Heart right ventricle (tissue), 16 donors: Measurements from ENCODE around the gene MAGIX. TPM values are rescaled to one million over a fixed set of nuclear protein-coding genes. Genes with fewer than 3 reads are reported as not detected.

Experiments
- ATAC-seq, 8 donors: fragments of 200-7000 bp; cut with Tn5 transposase; one replicate each; pipeline ENCODE4 v1.9.1; 2020; ENCODE audit warnings: mild to moderate bottlenecking in 8 of 8, moderate library complexity in 8 of 8, moderate number of reproducible peaks in 1 of 8
- DNase-seq, 2 donors: peaks; one replicate each; pipeline ENCODE4 v3.0.0-alpha.2; 2020
- H3K27ac ChIP-seq, 10 donors: fragments of 200-600 bp; sonication (generic) in 2 of 10; one replicate each; pipeline versions ENCODE4 v1.5.0 to v1.8.0; 2020 to 2022; ENCODE audit warnings: mild to moderate bottlenecking in 3 of 10
- H3K27me3 ChIP-seq, 7 donors: fragments of 200-600 bp; one replicate each; pipeline ENCODE4 v1.8.0; 2021 to 2022; ENCODE audit warnings: mild to moderate bottlenecking in 2 of 7
- H3K36me3 ChIP-seq, 9 donors: fragments of 200-600 bp; sonication (generic) in 1 of 9; one replicate each; pipeline versions ENCODE4 v1.5.0 to v1.8.0; 2020 to 2022; ENCODE audit warnings: mild to moderate bottlenecking in 2 of 9
- H3K4me1 ChIP-seq, 9 donors: fragments of 200-600 bp; sonication (generic) in 1 of 9; one replicate each; pipeline versions ENCODE4 v1.5.0 to v1.8.0; 2020 to 2022; ENCODE audit warnings: mild to moderate bottlenecking in 4 of 9
- H3K4me3 ChIP-seq, 10 donors: fragments of 200-600 bp; sonication (generic) in 2 of 10; one replicate each; pipeline versions ENCODE4 v1.5.0 to v1.8.0; 2020 to 2022; ENCODE audit warnings: mild to moderate bottlenecking in 7 of 10, moderate library complexity in 2 of 10
- H3K9me3 ChIP-seq, 11 donors: fragments of 200-600 bp in 10 of 11; sonication (generic) in 2 of 11; one replicate each; pipeline versions ENCODE4 v1.5.0 to v1.8.0; 2013 to 2022; ENCODE audit warnings: mild to moderate bottlenecking in 2 of 11, control low read depth in 1 of 11, moderate library complexity in 1 of 11
- WGBS, 2 donors: extraction: QIAGEN DNeasy Blood & Tissue Kit; methylation state at CpG; one replicate each; pipeline ENCODE4 v1.1.7; 2013; ENCODE audit warnings: inconsistent platforms in 1 of 2; 5-methylcytosine and 5-hydroxymethylcytosine counted together
- intact Hi-C, 10 donors: fragments of 100-400 bp; cut with DNase I; formaldehyde crosslinking; loops; one replicate each; pipeline versions ENCODE4 v1.11.1 to v1.14.2; 2022
- polyA plus RNA-seq, 2 donors: library from polyadenylated mRNA; stranded (reverse); fragments of 200-250 nt; gene quantifications; one replicate each; pipeline ENCODE4 v1.2.3, GENCODE V29; 2013
- total RNA-seq, 10 donors: library from RNA; stranded (reverse); fragmentation: NEBNext Ultra II Directional in 3 of 10; extraction: Animal tissue kit (Norgen Biotek cat#: 25700) in 3 of 10; gene quantifications; one replicate each; pipeline versions ENCODE4 v1.2.1 to v1.2.4, GENCODE V29; 2021 to 2023
- TF ChIP-seq, protein P1 (sequence below), 9 donors: fragments of 200-600 bp; sonication (generic) in 2 of 9; IDR thresholded peaks; one replicate each; pipeline versions ENCODE4 v1.5.0 to v1.8.0; 2021 to 2022; ENCODE audit warnings: antibody characterized with exemption in 9 of 9, mild to moderate bottlenecking in 5 of 9, moderate library complexity in 1 of 9
- donor health status: Arrhythmogenic right ventricular cardiomyopathy.
- donor health status: ischemic (EF 13 %, LVEDD 7.1; RV severe dilation, severe dysfunction).
- donor health status: healthy with polysubstance abuse.
- donor health status: DM: no; HTN: yes; CAD: no.
- donor health status: DM: no; HTN: no; CAD: no.
- donor health status: ischemic (EF 25% LVEDD 6.9; RV normal size, moderate dysfunction).
- donor health status: ischemic (EF 25% LVEDD 5.7; RV mildly dilated, moderate dysfunction).
- donor health status: healthy.
- donor health status: DM: yes; HTN: yes; CAD: no.
- donor health status: Ischemic cardiomyopathy.
- donor health status: ischemic (EF 35%, LVEDD 5.7; RV mildly dilated, moderate dysfunction).
- donor health status: nonischemic (EF 11% LVEDD 7.7; RV severe dilation, severe dysfunction).
- donor health status: DM: yes; HTN: yes; CAD: no.
- donor health status: PGD.
- donor health status: ischemic (EF 29% LVEDD 5.4; RV normal size, mild dysfunction).
- donor health status: nonischemic (EF 23%, LVEDD 6.1; RV moderate dilation, normal function).

Gene MAGIX
- total and polyA plus RNA-seq, 12 donors = 2.7 to 13.5 (median 4.1) TPM

DNA sequence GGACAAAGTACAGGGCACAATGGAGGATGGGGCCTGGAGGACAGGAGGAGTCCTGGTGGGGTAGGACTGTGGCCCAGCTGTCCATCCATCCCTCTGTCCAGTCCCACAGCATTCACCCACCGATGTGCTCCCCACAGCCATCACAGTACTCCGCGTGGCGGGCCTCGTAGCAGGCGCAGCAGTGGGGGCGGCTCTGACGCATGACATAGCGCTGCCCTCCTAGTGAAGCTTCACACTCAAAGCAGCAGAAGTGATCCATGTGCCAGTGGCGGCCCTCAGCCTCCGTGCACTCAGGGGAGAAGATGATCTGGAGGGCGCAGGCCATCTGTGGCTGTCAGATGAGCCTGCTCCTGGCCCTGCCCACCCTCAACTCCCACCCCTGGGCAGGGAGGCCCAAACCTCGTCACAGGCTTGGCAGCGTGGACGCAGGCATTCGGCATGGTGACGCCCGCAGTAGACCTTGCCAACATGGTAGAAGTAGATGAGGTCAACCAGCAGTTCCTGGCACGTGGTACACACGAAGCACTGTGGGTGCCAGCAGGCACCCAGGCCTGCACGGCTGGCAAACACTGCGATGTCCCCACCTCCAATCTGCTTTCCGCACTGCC is 15.4 kb downstream of the MAGIX start:
- H3K36me3 ChIP-seq = peaks cover 0 to 69% (median 0%) of the 10 kb centered on the region in 9 donors
- H3K27ac ChIP-seq = peak overlapping the region in 1 of 10 donors; percentile 31

DNA sequence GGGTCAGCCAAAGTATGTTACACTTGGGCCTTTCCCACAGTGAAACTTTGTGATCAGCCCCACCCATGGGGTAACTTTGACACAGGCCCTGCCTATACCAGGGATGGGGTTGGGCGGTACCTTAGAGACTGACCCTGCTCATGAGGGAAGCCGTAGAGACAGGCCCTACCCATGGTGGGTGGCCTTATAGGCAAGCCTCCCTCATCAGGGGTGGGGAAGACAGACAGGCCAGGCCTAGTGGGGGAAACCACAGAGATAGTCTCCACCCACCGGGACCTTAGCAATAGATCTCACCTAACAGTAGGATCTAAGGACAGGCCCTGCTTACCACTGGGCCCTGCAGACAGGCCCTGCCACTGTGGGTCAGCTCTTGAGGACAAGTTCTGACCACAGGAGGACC is 16.0 kb downstream of the MAGIX start:
- TF ChIP-seq, protein P1, sequence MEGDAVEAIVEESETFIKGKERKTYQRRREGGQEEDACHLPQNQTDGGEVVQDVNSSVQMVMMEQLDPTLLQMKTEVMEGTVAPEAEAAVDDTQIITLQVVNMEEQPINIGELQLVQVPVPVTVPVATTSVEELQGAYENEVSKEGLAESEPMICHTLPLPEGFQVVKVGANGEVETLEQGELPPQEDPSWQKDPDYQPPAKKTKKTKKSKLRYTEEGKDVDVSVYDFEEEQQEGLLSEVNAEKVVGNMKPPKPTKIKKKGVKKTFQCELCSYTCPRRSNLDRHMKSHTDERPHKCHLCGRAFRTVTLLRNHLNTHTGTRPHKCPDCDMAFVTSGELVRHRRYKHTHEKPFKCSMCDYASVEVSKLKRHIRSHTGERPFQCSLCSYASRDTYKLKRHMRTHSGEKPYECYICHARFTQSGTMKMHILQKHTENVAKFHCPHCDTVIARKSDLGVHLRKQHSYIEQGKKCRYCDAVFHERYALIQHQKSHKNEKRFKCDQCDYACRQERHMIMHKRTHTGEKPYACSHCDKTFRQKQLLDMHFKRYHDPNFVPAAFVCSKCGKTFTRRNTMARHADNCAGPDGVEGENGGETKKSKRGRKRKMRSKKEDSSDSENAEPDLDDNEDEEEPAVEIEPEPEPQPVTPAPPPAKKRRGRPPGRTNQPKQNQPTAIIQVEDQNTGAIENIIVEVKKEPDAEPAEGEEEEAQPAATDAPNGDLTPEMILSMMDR (IDR thresholded peaks at IDR 0.05) = no peak
- ATAC-seq (peak in 2 of 8 donors; percentile 1 to 16), DNase-seq (no peak)
- peaks cover 0 to 17% (median 0%) of the 10 kb centered on the region in 9 donors for H3K4me1 ChIP-seq
- 92 to 100% methylated on average over 3 of the region's 3 CpGs for WGBS, 2 donors
- peaks cover 0 to 73% (median 0%) of the 10 kb centered on the region in 9 donors for H3K36me3 ChIP-seq
- no peaks in the 10 kb centered on the region for H3K27me3 ChIP-seq
- intact Hi-C loops = no loop called here
- no peak overlapping the region for H3K27ac ChIP-seq
- no peak overlapping the region for H3K4me3 ChIP-seq
- H3K9me3 ChIP-seq = no peaks in the 10 kb centered on the region

More for the DNA sequence above, 15.4 kb downstream of the MAGIX start:
- no peaks in the 10 kb centered on the region for H3K27me3 ChIP-seq
- WGBS, 2 donors = 89 to 90% methylated on average over 22 to 23 of the region's 23 CpGs
- no peaks in the 10 kb centered on the region for H3K9me3 ChIP-seq
- H3K4me1 ChIP-seq = peaks cover 0 to 22% (median under 1%) of the 10 kb centered on the region in 9 donors
- TF ChIP-seq, protein P1 (IDR thresholded peaks at IDR 0.05) = no peak
- peak in 6 of 8 donors; percentile 23 to 61 (median 45) for ATAC-seq
- no peak for DNase-seq
- no peak overlapping the region for H3K4me3 ChIP-seq
- intact Hi-C loops = no loop called here

DNA sequence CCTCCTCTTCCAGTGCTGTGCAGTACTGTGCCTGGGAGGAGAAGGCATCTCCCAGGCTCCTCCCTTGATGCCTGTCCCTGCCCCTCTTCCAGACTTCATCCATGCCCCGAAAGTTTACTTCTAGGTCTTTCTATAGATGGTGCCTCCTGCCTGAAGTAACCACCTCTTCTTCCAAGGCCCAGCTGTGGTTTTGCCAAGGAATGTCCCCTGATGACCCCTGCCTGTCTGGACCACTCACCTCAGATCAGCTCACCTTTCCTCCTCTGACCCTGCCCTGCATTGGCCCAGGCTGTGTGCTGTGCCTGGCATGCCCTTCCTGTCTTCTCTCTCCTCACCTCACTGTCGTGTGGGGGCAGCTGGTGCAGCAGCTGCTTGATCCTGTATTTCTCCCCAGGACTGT is 16.8 kb downstream of the MAGIX start:
- H3K36me3 ChIP-seq = peaks cover 0 to 66% (median 0%) of the 10 kb centered on the region in 9 donors
- 90 to 91% methylated on average over 2 of the region's 2 CpGs for WGBS, 2 donors

DNA sequence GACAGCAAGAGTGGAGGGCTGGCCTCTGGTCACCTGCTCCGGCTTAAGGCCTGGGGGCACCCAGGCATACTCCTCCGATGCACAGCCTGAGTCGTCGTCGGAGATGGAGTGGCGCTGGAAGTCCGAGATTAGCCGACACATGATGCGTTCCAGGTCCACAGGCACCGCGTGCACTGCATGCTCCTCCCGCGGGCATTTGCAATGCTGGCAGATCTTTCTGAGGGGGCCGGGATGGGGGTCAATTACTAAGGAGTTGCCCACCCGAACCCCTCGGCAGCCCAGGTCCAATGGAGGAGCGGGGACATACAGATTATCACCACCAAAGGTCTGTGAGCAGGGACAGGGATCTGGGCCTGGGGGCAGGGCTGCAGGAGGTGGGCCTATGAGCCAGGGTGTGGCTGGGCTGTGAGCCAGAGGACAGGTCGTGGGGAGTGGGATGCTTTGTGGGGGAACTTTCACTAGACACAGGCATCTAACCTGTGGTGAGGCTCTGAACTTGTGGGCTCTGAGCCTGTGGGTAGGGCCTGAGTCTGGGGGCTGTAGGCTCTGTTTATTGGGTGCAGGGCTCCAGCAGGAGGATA is 21.2 kb downstream of the MAGIX start:
- 54 to 69% methylated on average over 18 of the region's 18 CpGs for WGBS, 2 donors
- Histone ChIP-seq H3K27ac (peak overlapping the region in 6 of 10 donors; percentile 41 to 90 (median 58)), H3K36me3 (peaks cover 0 to 38% (median 0%) of the 10 kb centered on the region in 9 donors), H3K4me1 (peaks cover 0 to 18% (median 6%) of the 10 kb centered on the region in 9 donors), H3K4me3 (peak overlapping the region in 4 of 10 donors; percentile 61 to 63 (median 62)), H3K27me3 (no peaks in the 10 kb centered on the region), H3K9me3 (no peaks in the 10 kb centered on the region)
- ATAC-seq (peak in 3 of 8 donors; percentile 1 to 7 (median 1)), DNase-seq (peak in 1 of 2 donors; percentile 30)
- TF ChIP-seq, protein P1 (IDR thresholded peaks at IDR 0.05) = no peak
- intact Hi-C loops = loop anchor here in 1 of 10 donors (2.0 kb wide), 1 partner anchor 19 kb away; no protein-coding TSS in a partner anchor

More for the DNA sequence above, 16.8 kb downstream of the MAGIX start:
- DNase-seq (no peak), ATAC-seq (no peak)
- TF ChIP-seq, protein P1 (IDR thresholded peaks at IDR 0.05) = no peak
- Histone ChIP-seq H3K27me3 (no peaks in the 10 kb centered on the region), H3K9me3 (no peaks in the 10 kb centered on the region), H3K27ac (no peak overlapping the region), H3K4me3 (no peak overlapping the region), H3K4me1 (peaks cover 0 to 11% (median 0%) of the 10 kb centered on the region in 9 donors)
- intact Hi-C loops = no loop called here
